GM12878 (cell line): ENCODE data around the gene NAT14. TPM values are rescaled to one million over a fixed set of nuclear protein-coding genes. Genes with fewer than 3 reads are reported as not detected.

Experiments used
- ATAC-seq: fragments of 200-7000 bp; cut with Tn5 transposase; 3 replicates; pipeline ENCODE4 v1.9.1; 2020; ENCODE audit warnings: mild to moderate bottlenecking, moderate library complexity
- BruUV-seq: library from RNA; stranded (reverse); fragments of 400-500 nt; replicated peaks from 2 replicates; lab custom pipeline; 2021; lab: Mats Ljungman, UMichigan
- CTCF ChIA-PET: fragments of 300-600 bp; sonication (Branson Sonifier 250); formaldehyde crosslinking; extraction: SDS; loops from one replicate; lab custom pipeline; 2021; ENCODE audit warnings: inconsistent platforms; lab: Yijun Ruan, JAX
- POLR2A ChIA-PET: fragments of 350-600 bp; formaldehyde crosslinking; extraction: SDS; loops from one replicate; lab custom pipeline; 2021; ENCODE audit warnings: inconsistent platforms; lab: Charles Lee
- RAD21 ChIA-PET: fragments of 300-600 bp; sonication (Branson Sonifier 250); formaldehyde crosslinking; loops from one replicate; lab custom pipeline; 2023; ENCODE audit warnings: antibody characterized with exemption; ENCODE audit not compliant: unreplicated experiment; lab: Charles Lee
- SMC1A ChIA-PET: fragments of 300-600 bp; sonication (Branson Sonifier 250); formaldehyde crosslinking; loops from one replicate; lab custom pipeline; 2023; ENCODE audit not compliant: unreplicated experiment, uncharacterized antibody; lab: Charles Lee
- DNase-seq: peaks from one replicate; pipeline ENCODE4 v3.0.0-alpha.2; 2011; ENCODE audit warnings: low read depth, low spot score
- FAIRE-seq: peaks from 3 replicates; lab custom pipeline; 2011; peaks lifted over from hg19 to GRCh38; lab: Jason Lieb, UNC
- H2AFZ ChIP-seq: 2 replicates; pipeline ENCODE4 v1.6.0; 2011; ENCODE audit warnings: low read depth, low read length, control low read depth; ENCODE audit not compliant: control insufficient read depth
- H3K27ac ChIP-seq: 2 replicates; pipeline ENCODE4 v1.5.1; 2011; ENCODE audit warnings: control low read depth; ENCODE audit not compliant: control insufficient read depth, insufficient read depth
- H3K27me3 ChIP-seq, 2 experiments: replicated peaks in 1 of 2; 2 replicates each; pipeline versions ENCODE4 v1.6.0 to v1.6.1; 2011; ENCODE audit warnings: low read length in 1 of 2; ENCODE audit not compliant: control insufficient read depth in 2 of 2, insufficient read depth in 2 of 2
- H3K36me3 ChIP-seq, 2 experiments: 2 replicates each; pipeline ENCODE4 v1.5.1; 2011; ENCODE audit warnings: low read length in 1 of 2; ENCODE audit not compliant: control insufficient read depth in 2 of 2, insufficient read depth in 2 of 2
- H3K4me1 ChIP-seq: 2 replicates; pipeline ENCODE4 v1.6.1; 2011; ENCODE audit warnings: mild to moderate bottlenecking, low read length, moderate library complexity, mixed read lengths; ENCODE audit not compliant: control insufficient read depth, insufficient read depth
- H3K4me2 ChIP-seq: 2 replicates; pipeline ENCODE4 v1.6.0; 2011; ENCODE audit warnings: control low read depth; ENCODE audit not compliant: control insufficient read depth, insufficient read depth
- H3K4me3 ChIP-seq: fragments of 200-600 bp; sonication (generic); 2 replicates; pipeline ENCODE4 v1.5.1; 2016
- H3K79me2 ChIP-seq: 2 replicates; pipeline ENCODE4 v1.6.0; 2011; ENCODE audit warnings: low read length; ENCODE audit not compliant: control insufficient read depth, insufficient read depth
- H3K9ac ChIP-seq: 2 replicates; pipeline ENCODE4 v1.8.0; 2011; ENCODE audit warnings: low read length, control low read depth, mixed read lengths; ENCODE audit not compliant: control insufficient read depth, insufficient read depth
- H3K9me3 ChIP-seq: replicated peaks from 3 replicates; pipeline ENCODE4 v1.5.1; 2011; ENCODE audit warnings: mild to moderate bottlenecking, low read length; ENCODE audit not compliant: control insufficient read depth, insufficient read depth
- H4K20me1 ChIP-seq: 2 replicates; pipeline ENCODE4 v1.6.0; 2011; ENCODE audit not compliant: control insufficient read depth, insufficient read depth
- ATF7 ChIP-seq: fragments of 450-650 bp; IDR thresholded peaks from 2 replicates; pipeline ENCODE4 v1.6.1; 2016; ENCODE audit warnings: low read depth, mild to moderate bottlenecking
- BMI1 ChIP-seq: fragments of 450-650 bp; IDR thresholded peaks from 2 replicates; pipeline ENCODE4 v1.6.1; 2016; ENCODE audit warnings: mild to moderate bottlenecking, moderate library complexity, borderline replicate concordance
- IKZF1 ChIP-seq: fragments of 450-650 bp; conservative IDR thresholded peaks from 2 replicates; pipeline ENCODE4 v1.6.1; 2017; ENCODE audit warnings: antibody characterized with exemption, mild to moderate bottlenecking
- IKZF2 ChIP-seq, 2 experiments: fragments of 450-650 bp; IDR thresholded peaks; 2 replicates each; pipeline ENCODE4 v1.6.1; 2017; ENCODE audit warnings: mild to moderate bottlenecking in 2 of 2, moderate library complexity in 2 of 2
- JUND ChIP-seq: IDR thresholded peaks from 2 replicates; pipeline ENCODE4 v1.6.1; 2012; ENCODE audit warnings: low read depth, mild to moderate bottlenecking, low read length, improper control_type of control experiment, moderate library complexity
- MEF2B ChIP-seq: fragments of 450-650 bp; IDR thresholded peaks from 2 replicates; pipeline ENCODE4 v1.6.1; 2018; ENCODE audit warnings: mild to moderate bottlenecking, moderate library complexity; ENCODE audit not compliant: partially characterized antibody, poor library complexity, severe bottlenecking
- NR2C2 ChIP-seq: IDR thresholded peaks from 2 replicates; pipeline ENCODE4 v1.6.1; 2011; ENCODE audit warnings: borderline replicate concordance, low read depth; ENCODE audit not compliant: control insufficient read depth, insufficient read length
- PBX3 ChIP-seq: IDR thresholded peaks from 2 replicates; pipeline ENCODE4 v1.6.1; 2011; ENCODE audit warnings: mild to moderate bottlenecking, low read depth, low read length, moderate library complexity; ENCODE audit not compliant: insufficient replicate concordance
- RELB ChIP-seq: fragments of 450-650 bp; IDR thresholded peaks from 2 replicates; pipeline ENCODE4 v1.6.1; 2017; ENCODE audit warnings: low read depth, mild to moderate bottlenecking, moderate library complexity
- RFX5 ChIP-seq: IDR thresholded peaks from 2 replicates; pipeline ENCODE4 v1.6.1; 2011; ENCODE audit warnings: low read depth, low read length, improper control_type of control experiment
- SREBF2 ChIP-seq: IDR thresholded peaks from 2 replicates; pipeline ENCODE4 v1.6.1; 2012; ENCODE audit warnings: mild to moderate bottlenecking, low read length
- TBL1XR1 ChIP-seq: IDR thresholded peaks from 2 replicates; pipeline ENCODE4 v1.6.1; 2012; ENCODE audit warnings: low read depth, low read length, improper control_type of control experiment
- WRNIP1 ChIP-seq: IDR thresholded peaks from 2 replicates; pipeline ENCODE4 v1.6.1; 2011; ENCODE audit warnings: low read depth, low read length, improper control_type of control experiment, borderline replicate concordance
- ZBTB33 ChIP-seq: fragments of 450-650 bp; IDR thresholded peaks from 2 replicates; pipeline ENCODE4 v1.6.1; 2017; ENCODE audit warnings: mild to moderate bottlenecking
- WGBS: methylation state at CpG from one replicate; pipeline ENCODE4 v1.1.6; 2016; ENCODE audit warnings: low lambda C conversion rate; ENCODE audit not compliant: insufficient replicate concordance, insufficient coverage; ENCODE audit errors: missing lambda C conversion rate; 5-methylcytosine and 5-hydroxymethylcytosine counted together
- in situ Hi-C: fragments of 300-500 bp; cut with MboI; formaldehyde crosslinking; loops from 9 replicates; pipeline ENCODE4 v1.14.3; 2018; ENCODE audit warnings: mixed read lengths
- intact Hi-C: fragments of 100-400 bp; cut with micrococcal nuclease; formaldehyde crosslinking; loops from one replicate; pipeline ENCODE4 v1.14.2; 2022; ENCODE audit not compliant: unreplicated experiment
- polyA plus RNA-seq, 11 experiments: library from polyadenylated mRNA; depleted of rRNA in 4 of 11; unstranded in 6 of 11; stranded (reverse) in 5 of 11; fragments of >200 nt; fragmentation: Nextera tagmentation in 4 of 11; fragmentation: Illumina TruSeq in 1 of 11; extraction: Ambion mirVana in 4 of 11; extraction: Trizol in 1 of 11; gene quantifications; 1 replicate in 1 of 11; 2 replicates in 10 of 11; pipeline versions ENCODE4 v1.2.1 to v1.2.3, GENCODE V29; 2011 to 2016; ENCODE audit warnings: inconsistent platforms in 2 of 11, missing spikeins in 2 of 11, low read depth in 1 of 11
- total RNA-seq, 4 experiments: library from RNA; depleted of rRNA in 3 of 4; stranded (reverse); fragments of >200 nt in 3 of 4; fragmentation: Illumina TruSeq in 1 of 4; extraction: Trizol in 1 of 4; gene quantifications; 2 replicates each; pipeline versions ENCODE4 v1.2.1 to v1.2.3, GENCODE V29; 2013 to 2021

Gene NAT14
- total and polyA plus RNA-seq, 10 of the 15 experiments (the other 5 are each of a cell fraction or from before 2014, with no cell fraction given): 0.87 to 23.6 (median 9.7) TPM

- Histone ChIP-seq H3K27ac (no peak overlapping the region), H3K4me2 (no peak overlapping the region), H3K27me3 (no peaks in the 10 kb centered on the region; a peak in 1 of 4 replicates), H3K79me2 (no peaks in the 10 kb centered on the region), H3K4me3 (no peak overlapping the region), H3K9me3 (no peaks in the 10 kb centered on the region), H3K4me1 (no peaks in the 10 kb centered on the region), H2AFZ (no peak overlapping the region), H3K36me3 (no peaks in the 10 kb centered on the region), H3K9ac (no peak overlapping the region), H4K20me1 (no peaks in the 10 kb centered on the region)
- no peak for FAIRE-seq
- DNase-seq: no peak
- BruUV-seq: no TSS peak
- intact Hi-C loops (no loop called here), in situ Hi-C loops (no loop called here)
- no peak for ATAC-seq
- ChIA-PET SMC1A (no interaction called here), POLR2A (no interaction called here), CTCF (interaction anchor here (1.0 to 3.1 kb wide), 2 partner anchors 10 to 113 kb away, joined by 3 to 12 read pairs; no protein-coding TSS in a partner anchor), RAD21 (interaction anchor here (0.7 kb wide), 1 partner anchor 10 kb away, joined by 4 read pairs; no protein-coding TSS in a partner anchor)
- no peak for TF ChIP-seq SREBF2
- no peak for TF ChIP-seq NR2C2
- no peak for TF ChIP-seq ZBTB33
- TF ChIP-seq RELB: no peak
- TF ChIP-seq BMI1: no peak
- no peak for TF ChIP-seq JUND
- no peak for TF ChIP-seq ATF7
- TF ChIP-seq PBX3: no peak
- TF ChIP-seq IKZF1: no peak
- no peak for TF ChIP-seq WRNIP1
- no peak for TF ChIP-seq MEF2B
- no peak for TF ChIP-seq IKZF2 (IDR thresholded peaks at IDR 0.05)
- no peak for TF ChIP-seq RFX5
- no peak for TF ChIP-seq TBL1XR1
- WGBS: 50% methylated on average over 35 of the region's 38 CpGs
These were observed 8.7 kb downstream of the NAT14 start for GRCh38 chr19:55493645-55494171.
